Smooth muscle cell (in vitro differentiated cells): ENCODE results near the gene ANKRD36C. TPM values are rescaled to one million over a fixed set of nuclear protein-coding genes. Genes with fewer than 3 reads are reported as not detected.

Experiments used
- polyA plus RNA-seq: library from polyadenylated mRNA; unstranded; fragments of >200 nt; fragmentation: Nextera tagmentation; extraction: Ambion mirVana; gene quantifications from 2 replicates; pipeline ENCODE4 v1.2.1, GENCODE V29; 2016
- small RNA-seq: library from RNA; depleted of rRNA; stranded (forward); fragments of <200 nt; gene quantifications from one replicate; pipeline ENCODE3, GENCODE V24; 2014
- total RNA-seq: library from RNA; depleted of rRNA; stranded (reverse); fragments of >200 nt; gene quantifications from 2 replicates; pipeline ENCODE4 v1.2.3, GENCODE V29; 2014

ANKRD36C gene
- total and polyA plus RNA-seq, 2 experiments from 2014 or later, result 17.8 to 43.1 TPM

Small RNA genes lying within 50 kb of the gene (small RNA-seq; reads per million reads assigned to genes)
- gene RN7SL210P, result not detected

Other genes with a start within 250 kb of the ANKRD36C start
- gene GPAT2, start 43.1 kb upstream of the ANKRD36C start, total RNA-seq, result not detected in 2 replicates
- gene GPAT2, start 43.1 kb upstream of the ANKRD36C start, polyA plus RNA-seq, result 0.29 and 0.32 TPM in 2 replicates
- 0.04 and 1.2 TPM in 2 replicates for gene ADRA2B, start 124.7 kb upstream of the ANKRD36C start, total RNA-seq
- gene ADRA2B, start 124.7 kb upstream of the ANKRD36C start, polyA plus RNA-seq, result 0.06 TPM in 1 of 2 replicates, not detected in the other
- 0.40 TPM in 1 of 2 replicates, not detected in the other for gene ASTL, start 146.7 kb upstream of the ANKRD36C start, total RNA-seq
- 0.50 TPM in 1 of 2 replicates, not detected in the other for gene ASTL, start 146.7 kb upstream of the ANKRD36C start, polyA plus RNA-seq
- gene DUSP2, start 153.6 kb upstream of the ANKRD36C start, total RNA-seq, result 48.7 and 55.3 TPM in 2 replicates
- gene DUSP2, start 153.6 kb upstream of the ANKRD36C start, polyA plus RNA-seq, result 89.3 and 111 TPM in 2 replicates
- gene STARD7, start 217.0 kb upstream of the ANKRD36C start, total RNA-seq, result 62.3 and 65.8 TPM in 2 replicates
- 51.0 and 64.4 TPM in 2 replicates for gene STARD7, start 217.0 kb upstream of the ANKRD36C start, polyA plus RNA-seq